GM18499 (cell line): ENCODE results near the gene NDP.

Experiments used
- ATAC-seq: cut with Tn5 transposase; IDR thresholded peaks from one replicate; pipeline ENCODE4 v1.9.1; 2021; ENCODE audit warnings: moderate number of reproducible peaks; ENCODE audit not compliant: insufficient read depth, unreplicated experiment

The NDP gene, protein sequence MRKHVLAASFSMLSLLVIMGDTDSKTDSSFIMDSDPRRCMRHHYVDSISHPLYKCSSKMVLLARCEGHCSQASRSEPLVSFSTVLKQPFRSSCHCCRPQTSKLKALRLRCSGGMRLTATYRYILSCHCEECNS

DNA sequence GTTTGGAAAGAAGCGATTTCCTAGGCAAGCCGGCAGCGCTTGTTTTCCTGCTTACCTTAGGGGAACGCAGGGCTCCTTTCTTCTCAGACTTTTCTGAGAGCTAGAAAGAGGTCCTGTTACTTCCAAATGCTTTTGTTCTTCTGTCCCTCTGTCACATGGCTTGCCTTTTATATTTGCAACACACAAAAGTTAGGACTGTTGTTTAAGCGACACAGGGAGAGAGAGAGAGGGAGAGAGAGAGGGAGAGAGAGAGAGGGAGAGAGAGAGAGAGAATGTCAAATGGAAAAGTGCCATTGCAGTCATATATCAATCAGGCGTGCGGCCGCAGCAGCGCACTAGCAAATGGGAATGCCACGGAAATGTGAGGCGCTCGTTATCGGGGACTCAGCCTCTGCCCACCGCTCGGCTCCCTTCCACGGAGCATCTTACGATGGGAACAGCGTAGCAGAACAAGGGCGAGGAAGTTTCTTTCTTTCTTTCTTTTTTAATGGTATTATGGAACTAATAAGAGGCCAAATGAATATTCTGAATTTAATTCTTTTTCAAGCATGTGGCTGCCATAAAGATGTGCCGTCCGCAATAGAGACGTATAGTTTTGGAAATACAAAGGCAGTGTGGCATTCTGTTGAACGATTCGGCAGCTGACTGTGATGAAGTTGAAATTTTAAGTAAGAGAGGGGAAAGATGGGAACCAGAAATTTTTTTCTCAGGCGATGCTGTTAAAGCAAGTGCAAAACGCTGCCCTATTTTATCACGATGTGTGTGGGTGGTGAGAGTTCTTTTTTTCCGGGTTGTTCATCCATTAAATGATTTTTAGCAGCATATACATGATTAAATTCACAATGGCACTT, at the start of gene NDP:
TSS of gene NDP (minus strand) at position 142 of the 851 bp plus-strand sequence. CDS start 14,745 bp downstream, outside the sequence.
- no peak for ATAC-seq

DNA sequence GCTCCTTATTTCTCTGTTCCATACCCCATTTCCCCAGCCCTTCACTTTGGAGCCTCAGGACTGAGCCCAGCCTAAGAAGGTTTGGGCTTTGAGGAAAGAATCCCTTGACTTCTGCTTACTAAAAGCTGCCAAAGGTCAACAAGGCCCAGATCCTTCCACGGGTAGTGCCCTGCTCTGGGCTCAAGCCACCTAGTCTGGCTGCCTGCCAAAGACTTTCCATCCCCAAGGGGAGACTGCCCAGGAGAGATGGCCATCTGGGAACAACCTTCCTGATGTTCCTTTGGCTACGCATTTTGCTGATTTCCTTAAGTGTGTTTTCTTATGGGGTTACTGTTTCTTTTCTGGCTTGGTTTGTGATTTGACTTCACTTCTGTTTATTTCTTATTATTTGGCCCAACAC, 49.8 kb upstream of the NDP start:
- ATAC-seq = no peak

DNA sequence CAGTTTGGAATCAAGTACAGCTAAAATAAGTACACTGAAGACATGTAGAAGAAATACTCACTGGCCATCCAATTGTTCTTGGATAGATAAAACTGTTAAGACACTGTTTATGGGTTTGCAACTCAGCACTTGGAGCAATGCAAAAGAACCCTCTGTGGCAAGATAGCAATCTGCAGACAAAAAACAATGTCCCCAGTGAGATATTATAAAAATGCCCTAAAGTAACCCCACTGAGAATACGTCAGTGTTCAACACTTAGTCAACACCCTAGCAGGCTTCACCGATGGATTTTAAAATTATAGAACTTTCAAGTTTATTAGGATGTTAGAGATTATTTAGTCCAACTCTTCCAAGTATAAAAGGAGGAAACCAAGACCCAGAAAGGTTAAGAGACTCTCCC, 47.5 kb upstream of the NDP start:
- no peak for ATAC-seq

DNA sequence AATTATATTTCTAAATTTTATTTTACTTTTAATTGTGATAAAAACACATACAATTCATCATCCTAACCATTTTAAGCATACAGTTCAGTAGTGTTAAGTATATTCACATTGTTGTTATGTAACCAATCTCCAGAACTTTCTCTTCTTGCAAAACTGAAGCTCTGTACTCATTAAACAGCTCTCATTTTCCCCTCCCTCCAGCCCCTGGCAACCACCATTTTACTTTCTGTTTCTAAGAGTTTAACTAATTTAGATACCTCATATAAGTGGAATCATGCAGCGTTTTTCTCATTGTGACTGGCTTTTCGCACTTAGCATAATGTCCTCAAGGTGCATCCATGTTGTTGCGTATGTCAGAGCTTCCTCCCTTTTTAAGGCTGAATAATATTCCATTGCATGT, 46.7 kb upstream of the NDP start:
- ATAC-seq = no peak

DNA sequence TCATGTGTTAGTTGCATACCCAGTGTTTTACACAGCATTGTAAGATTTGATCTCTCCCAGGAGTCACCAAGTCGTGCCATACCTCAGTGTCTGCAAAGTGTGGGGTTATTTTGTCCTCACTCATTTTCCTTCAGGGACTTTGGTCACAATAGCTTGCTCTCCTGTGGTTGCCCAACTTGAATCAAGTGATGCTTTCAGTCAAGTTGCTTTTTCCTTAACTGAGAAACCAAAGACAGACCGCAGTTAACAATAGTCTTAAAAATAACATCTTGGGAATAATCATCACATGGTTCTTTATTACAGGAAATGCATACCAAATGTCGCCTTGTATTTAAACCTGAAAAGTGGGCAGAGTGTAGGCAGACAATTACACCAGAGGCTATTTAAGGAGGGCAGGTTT, 44.5 kb upstream of the NDP start:
- no peak for ATAC-seq

DNA sequence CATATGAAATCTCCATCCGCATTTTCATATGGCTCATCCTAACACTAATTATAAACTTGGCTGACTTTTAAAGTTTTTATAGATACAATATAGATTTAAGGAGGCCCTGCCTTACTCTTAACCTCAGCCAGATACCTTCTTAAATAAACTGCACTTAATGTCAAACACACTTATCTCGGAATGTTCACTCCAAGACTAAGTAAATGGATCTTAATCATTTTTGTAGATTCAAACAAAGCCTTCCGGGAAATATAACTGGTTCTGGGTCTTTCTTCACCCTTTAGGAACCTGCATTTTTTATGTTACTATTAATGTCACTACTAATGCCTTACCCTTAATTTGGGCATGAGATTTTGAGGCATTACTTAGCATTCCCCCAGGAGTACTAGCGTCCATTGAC, 43.7 kb upstream of the NDP start:
- no peak for ATAC-seq

DNA sequence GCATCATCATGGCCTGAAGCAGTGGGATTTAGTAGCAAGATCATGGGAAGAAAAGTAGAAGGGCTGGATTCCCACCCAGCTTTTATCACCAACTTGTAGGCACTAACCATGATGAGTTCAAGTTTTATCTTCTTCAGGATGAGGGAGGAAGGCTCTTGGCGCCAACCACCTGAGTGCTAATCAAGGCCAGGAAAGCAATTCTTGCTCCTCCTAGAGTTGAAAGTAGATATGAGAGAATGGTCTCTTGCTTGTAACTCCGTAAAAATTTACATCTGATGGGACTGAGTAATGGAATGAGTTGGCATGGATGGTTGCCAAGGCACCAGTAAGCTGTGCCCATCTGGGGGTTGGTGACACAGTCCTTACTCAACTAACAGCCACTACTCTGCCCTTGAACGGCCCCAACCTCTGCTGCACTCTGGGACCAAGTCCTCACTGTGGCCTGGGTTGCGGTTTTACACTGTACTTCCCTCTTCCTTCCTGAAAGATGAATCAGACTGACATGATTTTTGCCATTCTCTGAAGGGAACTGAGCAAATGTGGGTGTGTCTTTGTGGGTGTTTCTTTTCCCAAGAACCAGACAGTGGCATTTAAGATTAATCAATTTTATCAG, 39.4 kb upstream of the NDP start:
- ATAC-seq = no peak

DNA sequence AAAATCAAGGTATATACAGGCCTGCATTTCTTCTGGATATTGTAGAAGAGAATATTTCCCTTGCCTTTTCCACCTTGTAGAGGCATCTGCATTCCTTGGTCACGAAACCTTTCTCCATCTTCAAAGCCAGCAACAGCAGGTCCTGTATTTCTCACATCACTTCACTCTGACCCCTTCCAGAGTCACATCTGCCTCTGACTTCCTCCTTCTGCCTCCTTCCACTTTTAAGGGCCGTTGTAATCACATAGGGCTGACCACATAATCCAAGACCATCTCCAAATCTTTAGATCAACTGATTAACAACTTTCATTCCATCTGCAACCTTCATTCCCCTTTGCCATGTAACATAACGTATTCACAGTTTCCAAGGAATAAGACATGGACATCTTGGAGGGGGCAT, 38.3 kb upstream of the NDP start:
- ATAC-seq = no peak

DNA sequence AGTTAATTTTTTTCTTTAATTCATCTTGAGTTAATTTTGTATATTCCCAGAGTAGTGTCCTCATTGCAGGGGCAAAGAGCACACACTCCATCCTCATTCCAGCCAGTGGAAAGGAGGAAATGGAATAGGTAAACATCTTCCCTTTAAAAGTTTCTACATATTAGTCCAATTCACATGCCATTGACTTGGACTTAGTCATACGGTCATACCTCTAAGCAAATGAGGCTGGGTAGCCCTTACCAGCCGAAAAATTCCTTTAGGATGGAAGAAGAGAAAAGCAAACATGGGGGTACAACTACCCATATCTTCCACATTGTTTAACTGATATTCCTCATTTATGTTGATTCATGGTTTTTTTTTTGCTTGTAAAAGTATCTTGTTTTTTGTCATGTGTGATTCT, 37.4 kb upstream of the NDP start:
- ATAC-seq = no peak

DNA sequence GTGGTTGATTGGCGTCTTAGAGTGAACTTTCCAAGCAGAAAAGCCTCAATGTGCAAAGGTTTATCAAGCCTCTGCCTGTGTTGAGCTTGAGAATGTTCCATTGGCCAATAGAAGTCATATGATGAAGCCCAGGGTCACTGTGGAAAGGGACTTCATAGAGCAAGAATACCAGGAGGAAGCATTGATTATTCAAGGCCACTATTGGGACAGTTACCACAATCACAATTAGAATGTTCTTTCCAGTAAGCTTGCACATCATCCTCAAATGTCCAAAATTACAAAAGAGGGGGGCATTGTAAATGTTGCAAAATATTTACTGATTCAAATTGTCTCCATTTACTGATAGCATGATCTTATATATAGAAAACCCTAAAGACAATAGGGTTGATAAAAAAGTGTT, 32.9 kb upstream of the NDP start:
- no peak for ATAC-seq

DNA sequence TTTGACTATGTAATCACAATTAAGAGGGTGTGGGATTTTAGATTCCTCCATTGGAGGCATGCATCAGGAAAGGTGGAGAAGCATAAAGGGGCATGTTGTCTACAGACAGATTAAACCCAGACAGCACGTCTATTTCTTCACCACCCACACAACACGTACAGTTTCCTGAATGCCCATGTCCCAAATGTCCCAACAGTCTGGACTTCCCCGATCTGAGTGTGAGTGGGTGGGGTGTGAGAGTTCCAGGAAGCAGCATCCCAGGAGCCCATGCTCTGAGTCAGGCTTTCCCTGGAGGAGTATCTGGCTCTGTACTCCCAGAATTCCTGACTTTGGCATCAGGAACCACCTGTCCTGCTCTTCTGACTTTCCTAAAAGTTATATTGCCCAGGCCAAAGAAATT, 30.8 kb upstream of the NDP start:
- no peak for ATAC-seq

DNA sequence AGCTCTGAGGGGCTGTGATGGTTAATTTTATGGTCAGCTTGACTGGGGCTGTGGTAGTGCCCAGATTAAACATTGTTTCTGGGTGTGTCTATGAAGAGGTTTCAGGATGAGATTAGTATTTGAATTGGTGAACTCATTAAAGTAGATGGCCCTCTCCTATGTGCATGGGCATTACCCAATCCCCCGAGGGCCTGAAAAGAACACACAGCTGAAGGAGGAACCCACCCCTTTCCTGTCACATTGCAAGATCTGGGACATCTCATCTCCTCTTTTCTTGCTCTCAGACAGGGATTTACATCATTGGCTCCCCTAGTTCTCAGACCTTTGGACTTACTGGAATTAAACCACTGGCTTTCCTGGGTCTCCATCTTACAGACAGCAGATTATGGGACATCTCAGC, 29.4 kb upstream of the NDP start:
- ATAC-seq = no peak

DNA sequence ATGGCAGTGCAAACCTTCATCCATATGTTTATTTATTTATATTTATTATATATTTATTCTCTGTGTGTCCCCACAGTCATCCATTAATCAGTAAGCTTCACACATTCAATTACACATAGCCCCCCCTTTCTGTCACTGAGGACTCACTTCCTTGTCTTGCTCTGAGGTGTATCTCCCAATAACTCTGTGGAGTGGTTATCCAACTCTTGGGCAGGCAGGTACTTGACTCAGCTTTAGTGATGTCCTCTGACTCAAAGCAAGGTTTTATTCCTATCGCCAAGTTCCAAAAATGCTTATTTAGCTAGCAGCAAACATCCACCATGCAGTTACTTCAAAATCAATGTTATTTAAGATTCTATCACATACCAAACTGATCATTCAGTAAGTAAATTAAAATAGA, 25.2 kb upstream of the NDP start:
- no peak for ATAC-seq

DNA sequence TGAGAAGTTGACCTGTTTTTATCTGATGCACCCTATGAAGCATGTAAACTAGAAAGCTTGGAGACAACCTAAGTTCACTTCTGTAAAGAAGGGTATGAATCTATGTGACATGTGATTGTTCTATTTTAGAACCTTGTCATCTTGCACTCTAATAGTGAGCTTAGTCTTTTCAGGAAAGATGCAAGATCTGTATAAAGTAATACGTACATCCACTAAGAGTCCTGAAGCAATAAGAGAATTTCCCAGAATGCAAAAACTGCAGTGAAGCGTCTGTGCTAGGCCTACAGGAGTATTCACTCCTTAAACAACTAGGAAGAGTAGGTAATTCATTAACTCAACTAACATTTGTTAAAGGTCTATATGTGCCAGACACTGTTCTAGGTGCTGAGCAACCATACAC, 23.3 kb upstream of the NDP start:
- ATAC-seq = no peak

DNA sequence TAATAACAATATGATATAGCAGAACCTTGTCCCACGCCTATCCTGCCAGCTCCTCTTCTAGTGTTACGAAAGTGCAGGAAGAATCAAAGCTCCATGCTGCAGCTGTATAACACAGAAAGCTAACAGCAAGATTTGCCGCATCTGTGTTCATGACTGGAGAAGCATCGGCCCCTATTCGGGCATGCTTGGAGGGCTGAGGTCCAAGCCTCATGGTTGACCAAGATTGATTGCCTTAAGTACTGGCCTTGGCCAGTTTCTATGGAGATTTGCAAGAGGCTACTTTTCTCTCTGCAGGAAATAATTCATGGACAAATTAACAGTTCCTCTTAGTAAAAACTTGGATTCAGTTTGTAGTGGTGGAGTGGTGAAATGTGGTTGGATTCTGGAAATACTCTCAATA, 12.9 kb upstream of the NDP start:
- ATAC-seq = no peak

DNA sequence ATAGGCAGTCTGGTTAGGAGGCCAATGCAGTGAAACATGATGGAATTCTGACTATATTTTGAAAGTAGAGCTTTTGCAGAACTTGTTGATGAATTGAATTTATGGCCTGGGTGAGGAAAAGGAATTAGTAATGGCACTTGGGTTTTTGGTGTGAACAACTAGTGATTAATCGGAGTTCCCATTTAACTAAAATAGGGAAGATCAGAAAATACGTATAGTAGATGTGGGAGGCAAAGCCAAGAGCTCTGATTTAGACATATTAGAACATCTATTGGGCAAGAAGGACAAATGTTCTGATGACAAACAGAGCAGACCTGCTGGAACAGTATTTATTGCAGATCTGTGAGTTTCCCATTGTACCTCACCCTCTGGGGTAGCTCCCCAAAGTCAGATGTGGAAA, 12.3 kb upstream of the NDP start:
- ATAC-seq = no peak

DNA sequence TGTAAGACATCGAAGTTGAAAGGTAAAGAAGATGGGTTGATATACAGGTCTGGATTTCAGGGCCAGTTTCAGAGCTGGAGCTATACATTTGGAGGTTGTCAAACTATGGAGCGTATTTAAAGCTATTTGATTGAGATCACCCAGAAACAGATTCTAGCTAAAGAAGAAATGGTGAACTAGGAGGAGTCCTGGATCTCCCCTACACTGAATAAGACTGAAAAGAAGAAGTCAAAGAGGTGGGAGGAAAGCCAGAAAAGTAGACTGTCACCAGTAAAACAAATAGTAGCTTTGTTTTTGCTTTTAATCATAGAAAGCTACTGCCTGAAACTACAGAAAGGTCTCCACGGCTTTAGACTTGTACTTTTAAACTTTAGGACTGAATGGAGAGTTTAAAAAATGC, 5.0 kb upstream of the NDP start:
- no peak for ATAC-seq

DNA sequence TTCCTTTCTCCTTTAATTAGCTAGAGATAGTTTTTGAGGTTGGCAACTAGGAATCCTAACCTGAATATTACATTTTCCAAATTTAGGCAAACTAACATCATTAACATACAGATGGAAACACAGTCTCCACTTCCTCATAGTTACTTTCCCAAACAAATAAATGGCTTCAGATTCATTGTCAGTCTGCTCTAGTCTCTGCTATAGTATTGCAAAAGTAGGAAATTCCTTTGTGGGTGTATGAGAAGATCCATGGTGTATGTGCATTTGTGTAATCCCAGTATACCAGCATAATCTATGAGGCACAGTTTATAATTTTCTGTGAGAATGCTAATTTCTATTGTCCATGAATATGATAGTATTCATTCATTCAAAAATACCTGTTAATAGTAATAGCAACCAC, 3.0 kb upstream of the NDP start:
- no peak for ATAC-seq

DNA sequence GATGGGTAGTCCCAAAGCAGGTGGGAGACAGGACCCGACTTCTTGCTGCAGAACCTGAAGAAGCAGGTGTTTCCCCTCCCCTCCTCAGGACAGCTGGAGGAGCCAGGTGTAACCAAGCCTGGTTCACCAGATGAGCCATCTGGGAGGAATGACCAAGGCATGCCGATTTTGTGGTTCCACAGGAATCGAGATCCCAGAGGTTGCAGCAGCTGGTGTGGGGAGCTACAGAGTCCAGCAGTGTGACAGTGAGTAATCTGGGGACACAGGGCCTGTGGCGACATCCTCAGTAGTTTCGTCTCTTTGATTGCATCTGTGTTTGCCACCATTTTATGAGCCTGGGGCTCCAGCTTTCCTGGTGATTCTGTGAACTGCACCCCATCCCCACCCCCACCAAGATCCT, 2.6 kb upstream of the NDP start:
- ATAC-seq = no peak

DNA sequence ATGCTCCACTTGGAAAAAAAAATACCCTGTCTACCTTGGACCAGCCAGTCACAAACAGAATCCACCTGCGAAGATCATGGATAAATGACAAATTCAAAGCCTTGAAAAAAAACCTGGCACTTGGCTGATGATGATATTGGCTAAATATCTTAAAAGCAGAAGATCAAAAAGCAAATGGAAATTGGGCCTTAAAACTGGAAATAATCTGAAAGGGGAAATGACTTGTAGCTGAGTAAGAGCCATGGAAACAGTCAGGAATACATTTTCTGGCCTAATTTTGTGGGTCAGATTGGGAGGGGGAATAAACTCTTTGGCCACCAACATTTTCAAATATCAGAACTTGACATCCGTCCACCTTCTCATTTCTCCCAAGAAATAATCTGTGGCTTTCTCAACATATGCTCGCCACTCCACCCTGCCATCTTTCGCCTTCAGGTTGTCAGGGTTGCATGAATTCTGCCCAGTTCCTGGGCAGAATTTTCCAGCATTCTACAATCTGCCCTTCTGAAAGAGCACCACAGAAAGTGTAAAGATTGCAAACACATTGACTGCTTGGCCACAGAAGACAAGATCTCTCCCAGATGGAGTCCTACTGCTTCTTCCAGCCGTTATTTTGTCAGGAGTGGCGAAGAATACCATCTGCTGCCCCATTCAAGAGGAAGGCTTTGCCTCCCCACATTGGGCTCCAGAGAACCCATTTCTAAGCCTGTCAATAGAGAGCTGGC, 1.7 kb upstream of the NDP start:
- ATAC-seq = no peak

DNA sequence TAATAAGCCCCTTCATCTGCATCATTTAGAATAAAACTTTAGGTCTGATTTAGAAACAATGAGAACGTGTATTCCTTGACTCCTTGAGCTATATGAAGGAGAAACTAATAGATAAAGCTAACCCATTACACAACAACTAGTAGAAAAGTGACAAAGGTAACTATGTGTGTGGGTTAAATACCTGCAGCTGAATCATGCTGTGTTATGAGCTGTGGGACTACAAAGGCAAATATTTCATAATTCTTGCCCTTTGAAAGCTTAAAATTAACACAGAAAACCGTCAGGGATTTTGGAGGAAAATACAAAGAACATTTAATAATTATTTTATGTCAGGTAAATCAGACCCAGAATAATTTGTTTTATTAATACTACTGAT, 898 bp upstream of the NDP start:
- no peak for ATAC-seq
